Astrocyte of the cerebellum (primary cell): Measurements from ENCODE around the gene DISC1.

Source experiments
- DNase-seq: peaks from one replicate; pipeline ENCODE4 v3.0.0-alpha.2; 2011; ENCODE audit warnings: low read depth
- H3K4me3 ChIP-seq: 2 replicates; pipeline ENCODE4 v1.5.1; 2011; ENCODE audit warnings: mild to moderate bottlenecking, low read depth, low read length, moderate library complexity
- in situ Hi-C: cut with HindIII; loops from 2 replicates; pipeline ENCODE4 v1.10.0; 2017; ENCODE audit warnings: low sequenced_read_pairs
- TF ChIP-seq, protein P1 (sequence below): IDR thresholded peaks from 2 replicates; pipeline ENCODE4 v1.5.1; 2012; ENCODE audit warnings: low read length, low read depth, moderate library complexity, mild to moderate bottlenecking; ENCODE audit errors: missing control alignments

The DISC1 gene

DNA sequence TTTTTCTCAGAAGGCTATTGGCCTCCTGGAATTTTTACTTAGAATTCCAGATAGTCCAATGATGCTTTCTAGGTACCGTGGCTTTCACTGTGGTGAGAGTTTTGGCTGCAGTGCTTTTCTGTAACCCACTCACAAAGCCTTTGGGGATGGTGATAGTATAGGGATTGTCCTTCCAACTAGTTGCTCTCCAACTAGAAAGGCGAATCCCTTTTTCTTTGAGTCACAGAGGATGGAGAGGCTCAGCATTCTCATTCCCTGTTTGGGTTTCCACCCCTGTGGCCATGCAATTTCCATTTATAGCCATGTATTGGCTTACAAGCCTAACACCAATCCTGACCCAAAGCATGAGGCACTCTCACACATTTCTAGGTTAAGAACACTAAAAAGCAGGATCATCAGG, 300.3 kb downstream of the DISC1 start:
- in situ Hi-C loops = no loop called here
- TF ChIP-seq, protein P1, sequence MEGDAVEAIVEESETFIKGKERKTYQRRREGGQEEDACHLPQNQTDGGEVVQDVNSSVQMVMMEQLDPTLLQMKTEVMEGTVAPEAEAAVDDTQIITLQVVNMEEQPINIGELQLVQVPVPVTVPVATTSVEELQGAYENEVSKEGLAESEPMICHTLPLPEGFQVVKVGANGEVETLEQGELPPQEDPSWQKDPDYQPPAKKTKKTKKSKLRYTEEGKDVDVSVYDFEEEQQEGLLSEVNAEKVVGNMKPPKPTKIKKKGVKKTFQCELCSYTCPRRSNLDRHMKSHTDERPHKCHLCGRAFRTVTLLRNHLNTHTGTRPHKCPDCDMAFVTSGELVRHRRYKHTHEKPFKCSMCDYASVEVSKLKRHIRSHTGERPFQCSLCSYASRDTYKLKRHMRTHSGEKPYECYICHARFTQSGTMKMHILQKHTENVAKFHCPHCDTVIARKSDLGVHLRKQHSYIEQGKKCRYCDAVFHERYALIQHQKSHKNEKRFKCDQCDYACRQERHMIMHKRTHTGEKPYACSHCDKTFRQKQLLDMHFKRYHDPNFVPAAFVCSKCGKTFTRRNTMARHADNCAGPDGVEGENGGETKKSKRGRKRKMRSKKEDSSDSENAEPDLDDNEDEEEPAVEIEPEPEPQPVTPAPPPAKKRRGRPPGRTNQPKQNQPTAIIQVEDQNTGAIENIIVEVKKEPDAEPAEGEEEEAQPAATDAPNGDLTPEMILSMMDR = no peak
- H3K4me3 ChIP-seq = no peak overlapping the region
- no peak for DNase-seq

GRCh38 chr1:231927431-231927830, 300.8 kb downstream of the DISC1 start:
- TF ChIP-seq, protein P1 = no peak
- in situ Hi-C loops = no loop called here
- no peak for DNase-seq
- H3K4me3 ChIP-seq = no peak overlapping the region

DNA sequence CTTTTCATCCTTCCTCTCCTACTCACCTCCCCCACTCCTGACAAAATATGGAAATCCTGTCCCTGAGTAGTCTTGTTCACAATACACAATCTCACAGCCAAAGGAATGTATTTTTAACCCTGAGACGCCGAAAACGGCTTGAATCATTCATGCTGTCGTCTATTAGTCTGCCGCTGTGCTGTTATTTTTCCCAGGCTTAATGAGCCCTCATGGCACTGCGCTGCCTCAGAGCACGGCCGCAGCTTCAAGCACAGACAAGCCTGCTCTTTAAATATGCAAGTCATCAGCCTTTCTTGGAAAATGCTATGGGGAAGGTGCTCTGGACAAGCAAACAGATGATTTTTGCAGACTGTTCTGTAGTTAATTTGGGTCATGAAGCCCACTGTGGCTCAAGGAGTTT, 302.7 kb downstream of the DISC1 start:
- H3K4me3 ChIP-seq = no peak overlapping the region
- DNase-seq = peak; percentile 61
- TF ChIP-seq, protein P1 = no peak
- in situ Hi-C loops = no loop called here

DNA sequence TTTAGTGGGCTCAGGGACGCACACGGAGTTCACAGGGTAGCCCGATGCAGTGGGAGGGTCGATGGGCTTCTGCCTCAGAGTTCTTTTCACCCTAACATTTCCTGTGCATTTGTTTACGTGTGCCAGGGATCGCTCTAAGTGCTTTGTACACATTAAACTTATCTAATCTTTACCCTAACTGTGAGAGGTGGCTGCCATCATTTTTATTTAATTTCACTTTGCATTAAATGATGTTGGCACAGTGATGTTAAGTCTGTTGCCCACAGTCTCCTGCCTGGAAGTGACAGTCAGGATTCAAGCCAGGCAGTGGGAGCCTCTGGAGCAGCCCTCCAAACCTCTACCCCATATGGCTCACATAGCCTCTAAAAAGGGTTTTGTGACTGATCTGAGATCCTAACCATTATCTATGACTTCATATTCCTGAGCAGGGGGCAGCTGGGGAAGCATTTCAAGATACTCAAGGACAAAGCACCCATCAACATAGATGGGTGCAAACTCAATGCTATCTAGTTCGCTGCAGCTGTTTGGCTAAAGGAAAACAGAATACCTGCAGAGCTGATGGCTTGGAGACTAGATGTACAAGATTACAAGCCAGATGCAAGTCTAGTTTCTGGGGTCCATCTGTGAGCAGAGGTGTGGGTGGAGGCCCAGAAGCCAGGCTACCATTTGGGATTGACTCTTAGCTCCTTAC, 303.8 kb downstream of the DISC1 start:
- in situ Hi-C loops = no loop called here
- DNase-seq = no peak
- TF ChIP-seq, protein P1 = no peak
- no peak overlapping the region for H3K4me3 ChIP-seq

- in situ Hi-C loops = no loop called here
- TF ChIP-seq, protein P1 = no peak
- H3K4me3 ChIP-seq = no peak overlapping the region
- DNase-seq = no peak
Measured at GRCh38 chr1:231931146-231931545, 304.6 kb downstream of the DISC1 start.

DNA sequence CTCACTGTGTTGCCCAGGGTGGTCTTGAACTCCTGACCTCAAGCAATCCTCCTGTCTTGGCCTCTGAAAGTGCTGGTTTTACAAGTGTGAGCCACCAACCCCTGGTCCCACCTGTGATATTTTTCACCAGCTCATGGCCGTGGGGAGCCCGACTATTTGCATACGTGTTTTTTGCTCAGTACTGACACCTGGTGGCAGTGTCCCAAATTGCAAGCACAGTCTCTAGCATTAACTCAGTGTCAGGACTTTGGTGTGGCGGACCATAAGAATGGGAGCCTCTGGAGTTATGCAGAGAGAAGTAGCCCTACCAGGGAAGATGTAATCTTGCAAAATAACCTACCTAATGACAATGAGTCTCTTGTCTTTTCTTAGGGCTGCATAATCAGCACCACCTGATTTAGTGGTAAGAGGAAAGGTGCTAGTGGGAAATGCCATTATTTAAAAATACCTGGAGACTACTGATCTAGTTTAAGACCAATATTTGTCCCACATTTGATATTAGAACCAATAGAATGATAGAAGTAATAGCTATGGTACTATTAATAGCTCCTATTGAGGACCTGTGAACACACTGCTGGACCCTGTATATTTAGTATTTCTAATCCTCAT, 305.4 kb downstream of the DISC1 start:
- in situ Hi-C loops = no loop called here
- H3K4me3 ChIP-seq = no peak overlapping the region
- no peak for DNase-seq
- TF ChIP-seq, protein P1 = peak; percentile 57
